ENCODE measurements around the gene PAK2. TPM values are rescaled to one million over a fixed set of nuclear protein-coding genes. Genes with fewer than 3 reads are reported as not detected.
A peak's percentile ranks its signal among the peaks of the same experiment; 100 is the strongest.
"Not testable (repeated sequence)": the region's sequence is repeated elsewhere in the genome, so short reads cannot be mapped to it uniquely, and the experiment has no call there.

Gene PAK2
- total and polyA plus RNA-seq, 8 donors = 7.5 to 36.2 (median 18.5) TPM

GRCh38 chr3:196712514-196713413 is 26.9 kb upstream of the PAK2 start:
- peak in 4 of 6 donors; percentile 60 to 85 (median 74) for DNase-seq
- ATAC-seq = peak; percentile 80 to 88 (median 81)
- no peak for FAIRE-seq
- Histone ChIP-seq H3K27ac (peak overlapping the region; percentile 80 to 86 (median 82)), H3K4me3 (peak overlapping the region; percentile 37 to 85 (median 73)), H3K4me1 (peaks cover 0 to 11% (median 11%) of the 10 kb centered on the region in 3 donors), H3K36me3 (no peaks in the 10 kb centered on the region), H3K27me3 (no peaks in the 10 kb centered on the region), H3K9me3 (no peaks in the 10 kb centered on the region)
- intact Hi-C loops (cut with DNase I) = no loop called here
- 4% methylated on average over 56 to 64 of the region's 64 CpGs for WGBS, 2 donors
- TF ChIP-seq CTCF (IDR thresholded peaks at IDR 0.05) = no peak

- FAIRE-seq; H3K9me3 ChIP-seq; H3K4me3 ChIP-seq; intact Hi-C loops (cut with DNase I); DNase-seq; H3K4me1 ChIP-seq; H3K27me3 ChIP-seq; H3K27ac ChIP-seq; H3K36me3 ChIP-seq; ATAC-seq: not testable (repeated sequence)
- WGBS, 2 donors = 71 to 79% methylated on average over 3 of the region's 3 CpGs
Measured at GRCh38 chr3:196717162-196717561, 22.5 kb upstream of the PAK2 start.

GRCh38 chr3:196721097-196721496 is 18.6 kb upstream of the PAK2 start:
- H3K27ac ChIP-seq = no peak overlapping the region
- H3K4me1 ChIP-seq = no peaks in the 10 kb centered on the region
- H3K9me3 ChIP-seq = no peaks in the 10 kb centered on the region
- no peaks in the 10 kb centered on the region for H3K36me3 ChIP-seq
- no peaks in the 10 kb centered on the region for H3K27me3 ChIP-seq
- WGBS, 2 donors = 91 to 95% methylated on average over 2 of the region's 2 CpGs
- FAIRE-seq = no peak
- intact Hi-C loops (cut with DNase I) = no loop called here
- H3K4me3 ChIP-seq = no peak overlapping the region
- ATAC-seq = no peak
- no peak for DNase-seq
- TF ChIP-seq CTCF (IDR thresholded peaks at IDR 0.05) = no peak

- no peak for FAIRE-seq
- Histone ChIP-seq H3K27me3 (no peaks in the 10 kb centered on the region), H3K4me1 (no peaks in the 10 kb centered on the region), H3K4me3 (no peak overlapping the region), H3K9me3 (no peaks in the 10 kb centered on the region), H3K36me3 (no peaks in the 10 kb centered on the region), H3K27ac (no peak overlapping the region)
- no peak for ATAC-seq
- DNase-seq = no peak
- 87 to 94% methylated on average over 7 of the region's 7 CpGs for WGBS, 2 donors
- TF ChIP-seq CTCF (IDR thresholded peaks at IDR 0.05) = no peak
- intact Hi-C loops (cut with DNase I) = no loop called here
Measured at GRCh38 chr3:196726788-196727675, 12.6 kb upstream of the PAK2 start.

GRCh38 chr3:196735751-196736150 is 3.9 kb upstream of the PAK2 start:
- intact Hi-C loops (cut with DNase I) = no loop called here
- no peaks in the 10 kb centered on the region for H3K36me3 ChIP-seq
- no peak for ATAC-seq
- no peaks in the 10 kb centered on the region for H3K9me3 ChIP-seq
- H3K27me3 ChIP-seq = no peaks in the 10 kb centered on the region
- no peak for TF ChIP-seq CTCF (IDR thresholded peaks at IDR 0.05)
- no peak for FAIRE-seq
- DNase-seq = no peak
- H3K4me1 ChIP-seq = peaks cover 0 to 2% (median 0%) of the 10 kb centered on the region in 3 donors
- 88 to 93% methylated on average over 3 of the region's 3 CpGs for WGBS, 2 donors
- H3K27ac ChIP-seq = no peak overlapping the region
- no peak overlapping the region for H3K4me3 ChIP-seq

Data from pancreas (tissue), 10 donors.